ENCODE results near the gene GAL3ST2. TPM values are rescaled to one million over a fixed set of nuclear protein-coding genes. Genes with fewer than 3 reads are reported as not detected.

Gene GAL3ST2
- total RNA-seq, 4 donors from 2014 or later: 0.80 to 3.3 TPM; not detected in 2

DNA sequence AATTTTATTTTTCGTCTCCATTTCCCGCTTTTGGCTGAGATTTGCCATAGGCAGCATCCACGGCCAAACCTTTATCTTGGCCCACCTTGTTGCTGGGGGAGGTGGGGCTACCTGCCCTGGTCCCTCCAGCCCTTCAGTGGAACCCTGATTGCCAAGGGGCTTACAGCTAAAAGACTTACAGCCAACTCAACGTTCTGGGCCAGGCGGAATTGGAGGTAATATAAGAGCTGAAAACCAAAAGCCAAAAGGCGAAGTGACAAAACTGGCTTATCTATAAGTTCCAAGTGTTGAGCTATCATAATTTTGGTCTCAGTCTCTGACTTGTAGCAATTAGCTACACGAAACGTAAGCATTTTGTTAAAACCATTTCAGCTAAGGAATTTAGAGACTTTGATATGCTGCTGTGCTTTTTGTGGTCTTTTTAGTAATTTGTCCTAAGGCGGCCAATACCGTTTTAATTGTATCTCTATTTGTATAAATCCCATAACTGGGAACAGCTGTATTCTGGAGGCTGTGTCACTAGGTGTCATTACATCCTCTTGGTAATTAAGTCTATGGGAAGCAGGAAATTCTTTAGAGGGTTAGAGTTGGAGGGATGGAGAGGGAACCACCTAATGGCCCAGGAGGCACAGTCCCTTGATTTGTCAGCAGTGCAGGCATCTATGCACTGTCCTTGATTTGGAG is 58.0 kb downstream of the GAL3ST2 start:
- no peaks in the 10 kb centered on the region for H3K27me3 ChIP-seq
- no peak overlapping the region for H3K27ac ChIP-seq
- no peaks in the 10 kb centered on the region for H3K4me1 ChIP-seq
- H3K9me3 ChIP-seq: no peaks in the 10 kb centered on the region
- TF ChIP-seq, protein P1, sequence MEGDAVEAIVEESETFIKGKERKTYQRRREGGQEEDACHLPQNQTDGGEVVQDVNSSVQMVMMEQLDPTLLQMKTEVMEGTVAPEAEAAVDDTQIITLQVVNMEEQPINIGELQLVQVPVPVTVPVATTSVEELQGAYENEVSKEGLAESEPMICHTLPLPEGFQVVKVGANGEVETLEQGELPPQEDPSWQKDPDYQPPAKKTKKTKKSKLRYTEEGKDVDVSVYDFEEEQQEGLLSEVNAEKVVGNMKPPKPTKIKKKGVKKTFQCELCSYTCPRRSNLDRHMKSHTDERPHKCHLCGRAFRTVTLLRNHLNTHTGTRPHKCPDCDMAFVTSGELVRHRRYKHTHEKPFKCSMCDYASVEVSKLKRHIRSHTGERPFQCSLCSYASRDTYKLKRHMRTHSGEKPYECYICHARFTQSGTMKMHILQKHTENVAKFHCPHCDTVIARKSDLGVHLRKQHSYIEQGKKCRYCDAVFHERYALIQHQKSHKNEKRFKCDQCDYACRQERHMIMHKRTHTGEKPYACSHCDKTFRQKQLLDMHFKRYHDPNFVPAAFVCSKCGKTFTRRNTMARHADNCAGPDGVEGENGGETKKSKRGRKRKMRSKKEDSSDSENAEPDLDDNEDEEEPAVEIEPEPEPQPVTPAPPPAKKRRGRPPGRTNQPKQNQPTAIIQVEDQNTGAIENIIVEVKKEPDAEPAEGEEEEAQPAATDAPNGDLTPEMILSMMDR (IDR thresholded peaks at IDR 0.05): no peak
- no peak for TF ChIP-seq POLR2A (IDR thresholded peaks at IDR 0.05)
- no peaks in the 10 kb centered on the region for H3K36me3 ChIP-seq
- no peak overlapping the region for H3K4me3 ChIP-seq
- peak in 1 of 3 donors; percentile 15 for DNase-seq

- no peaks in the 10 kb centered on the region for H3K36me3 ChIP-seq
- no peaks in the 10 kb centered on the region for H3K27me3 ChIP-seq
- H3K9me3 ChIP-seq: no peaks in the 10 kb centered on the region
- no peak overlapping the region for H3K4me3 ChIP-seq
- no peaks in the 10 kb centered on the region for H3K4me1 ChIP-seq
- no peak overlapping the region for H3K27ac ChIP-seq
- no peak for DNase-seq
- no peak for TF ChIP-seq POLR2A (IDR thresholded peaks at IDR 0.05)
- TF ChIP-seq, protein P1 (IDR thresholded peaks at IDR 0.05): no peak
Measured at GRCh38 chr2:241835611-241836010, 59.0 kb downstream of the GAL3ST2 start.

GRCh38 chr2:241836292-241836691 is 59.7 kb downstream of the GAL3ST2 start:
- no peaks in the 10 kb centered on the region for H3K36me3 ChIP-seq
- no peak overlapping the region for H3K27ac ChIP-seq
- no peaks in the 10 kb centered on the region for H3K27me3 ChIP-seq
- TF ChIP-seq, protein P1 (IDR thresholded peaks at IDR 0.05): peak in 1 of 6 experiments; percentile 16
- no peak for TF ChIP-seq POLR2A (IDR thresholded peaks at IDR 0.05)
- no peaks in the 10 kb centered on the region for H3K9me3 ChIP-seq
- no peaks in the 10 kb centered on the region for H3K4me1 ChIP-seq
- DNase-seq: no peak
- no peak overlapping the region for H3K4me3 ChIP-seq

DNA sequence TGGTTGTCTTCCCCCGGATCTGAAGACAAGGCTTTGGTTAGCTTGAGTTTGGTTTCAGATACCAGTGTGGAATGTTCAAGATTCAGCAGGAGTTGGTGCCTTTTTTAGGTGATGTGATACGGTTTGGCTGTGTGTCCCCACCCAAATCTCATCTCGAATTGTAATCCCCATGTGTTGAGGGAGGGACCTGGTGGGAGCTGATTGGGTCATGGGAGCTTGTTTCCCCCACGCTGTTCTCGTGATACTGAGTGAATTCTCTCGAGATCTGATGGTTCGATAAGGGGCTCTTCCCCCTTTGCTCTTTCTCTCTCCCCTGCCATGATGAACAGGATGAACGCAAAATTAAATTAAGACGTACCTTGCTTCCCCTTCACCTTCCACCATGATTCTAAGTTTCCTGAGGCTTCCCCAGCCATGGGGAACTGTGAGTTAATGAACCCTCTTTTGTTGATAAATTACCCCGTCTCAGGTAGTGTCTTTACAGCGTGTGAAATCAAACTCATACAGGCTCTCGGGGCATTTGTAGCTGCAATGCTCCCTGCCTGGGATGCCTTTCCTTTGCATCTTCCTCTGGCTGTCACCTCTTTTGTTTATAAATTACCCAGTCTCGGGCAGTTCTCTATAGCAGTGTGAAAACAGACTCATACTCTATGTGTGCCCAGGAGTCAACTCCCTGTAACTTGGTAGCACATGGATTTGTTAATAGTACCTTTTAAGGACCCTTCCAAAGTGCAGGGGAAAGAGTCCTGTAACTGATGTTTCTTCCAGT is 60.8 kb downstream of the GAL3ST2 start:
- H3K4me3 ChIP-seq: no peak overlapping the region

DNA sequence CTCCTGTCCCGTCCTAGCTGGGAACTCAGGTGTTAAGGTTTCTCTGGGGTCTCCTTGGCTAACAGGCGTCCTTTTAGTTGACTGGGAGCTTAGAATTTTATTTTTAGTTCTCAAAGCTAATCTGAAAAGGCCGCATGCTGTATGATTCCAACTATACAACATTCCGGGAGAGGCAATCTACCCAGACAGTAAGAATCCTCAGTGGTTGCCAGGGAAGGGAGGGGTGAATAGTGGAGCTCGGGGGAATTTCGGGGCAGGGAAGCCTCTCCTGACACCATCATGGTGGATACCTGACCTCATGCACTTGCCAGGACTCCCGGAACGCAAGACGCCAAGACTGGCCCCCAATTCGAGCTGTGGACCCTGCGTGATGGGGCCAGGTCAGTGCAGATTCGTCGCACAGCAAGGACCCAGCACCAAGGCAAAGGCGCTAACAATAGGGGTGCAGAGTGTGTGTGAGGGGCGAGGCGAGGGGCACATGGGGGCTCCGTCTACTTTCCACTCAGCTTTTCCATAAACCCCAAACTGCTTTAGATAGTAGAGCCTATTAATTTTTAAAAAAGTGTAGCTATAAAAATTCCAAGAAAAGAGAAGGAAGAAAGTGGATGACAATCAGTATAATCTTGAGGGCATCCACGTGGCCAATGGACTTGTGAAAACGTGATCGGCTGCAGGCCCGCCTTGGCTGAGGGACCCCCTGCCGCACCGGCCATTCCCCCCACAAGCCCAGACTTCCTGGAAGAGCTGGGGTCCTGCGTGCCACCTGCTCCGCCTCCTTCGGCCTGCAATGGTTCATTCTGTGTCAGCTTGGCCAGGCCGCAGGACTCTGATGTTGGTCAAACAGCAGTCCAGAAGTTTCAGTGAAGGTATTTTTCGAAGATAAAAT is 64.8 kb downstream of the GAL3ST2 start:
- H3K4me3 ChIP-seq: no peak overlapping the region
- no peaks in the 10 kb centered on the region for H3K36me3 ChIP-seq
- no peaks in the 10 kb centered on the region for H3K27me3 ChIP-seq
- H3K27ac ChIP-seq: no peak overlapping the region
- peak in 1 of 3 donors; percentile 45 for DNase-seq
- H3K9me3 ChIP-seq: no peaks in the 10 kb centered on the region
- peaks cover 0 to 22% (median 9%) of the 10 kb centered on the region in 4 donors for H3K4me1 ChIP-seq
- TF ChIP-seq, protein P1 (IDR thresholded peaks at IDR 0.05): no peak
- TF ChIP-seq POLR2A (IDR thresholded peaks at IDR 0.05): no peak

More for the DNA sequence above, 60.8 kb downstream of the GAL3ST2 start:
- Histone ChIP-seq H3K36me3 (no peaks in the 10 kb centered on the region), H3K27me3 (no peaks in the 10 kb centered on the region), H3K9me3 (no peaks in the 10 kb centered on the region), H3K27ac (no peak overlapping the region), H3K4me1 (no peaks in the 10 kb centered on the region)
- DNase-seq: no peak
- TF ChIP-seq, protein P1 (IDR thresholded peaks at IDR 0.05): no peak
- TF ChIP-seq POLR2A (IDR thresholded peaks at IDR 0.05): no peak

Data from Peyer's patch (tissue), 4 donors.